Measurements from ENCODE around the gene GLIPR1L1. TPM values are rescaled to one million over a fixed set of nuclear protein-coding genes. Genes with fewer than 3 reads are reported as not detected.

GLIPR1L1 gene
- total RNA-seq, 1 experiment from 2014 or later: not detected

DNA sequence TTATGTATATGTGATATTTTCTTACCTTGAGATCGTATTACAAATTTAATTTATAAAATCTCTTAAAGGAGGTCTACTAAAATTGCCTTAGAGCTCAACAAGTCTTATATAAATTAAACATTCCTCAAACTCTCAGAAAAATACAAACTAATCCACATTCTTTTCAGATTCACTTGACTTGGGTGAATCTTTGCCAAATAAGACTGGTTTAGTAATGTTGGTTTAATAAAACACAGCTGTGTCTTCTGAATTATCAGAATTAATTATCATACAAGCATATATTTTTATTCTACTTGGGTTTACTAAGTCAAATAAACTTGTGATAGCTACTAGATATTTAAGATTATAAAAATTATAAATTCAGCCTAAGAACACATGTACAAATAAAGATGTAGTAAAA is 69.8 kb downstream of the GLIPR1L1 start:
- CTCF ChIA-PET: no interaction called here

GRCh38 chr12:75407683-75408082 is 73.2 kb downstream of the GLIPR1L1 start:
- Histone ChIP-seq H3K4me2 (no peak overlapping the region), H3K36me3 (ENCODE audit: low read depth) (no peaks in the 10 kb centered on the region), H3K27me3 (ENCODE audit: insufficient read depth, low read depth) (no peaks in the 10 kb centered on the region), H3K9me3 (ENCODE audit: insufficient read depth, low read depth) (no peaks in the 10 kb centered on the region), H3K27ac (no peak overlapping the region), H3K4me3 (no peak overlapping the region), H4K20me1 (ENCODE audit: insufficient read depth) (no peaks in the 10 kb centered on the region), H2AFZ (no peak overlapping the region), H3F3A (ENCODE audit: insufficient read depth, low read depth) (no peaks in the 10 kb centered on the region), H3K79me2 (ENCODE audit: low read depth) (no peaks in the 10 kb centered on the region), H3K9me2 (ENCODE audit: insufficient read depth) (no peaks in the 10 kb centered on the region; the same call in 1 of the 2 replicates), H3K4me1 (replicated peaks; ENCODE audit: insufficient read depth) (no peaks in the 10 kb centered on the region)
- ChIA-PET POLR2A (ENCODE audit: unreplicated experiment) (no interaction called here), CTCF (no interaction called here)
- BruUV-seq (replicated peaks): no TSS peak
- intact Hi-C loops (cut with micrococcal nuclease; ENCODE audit: unreplicated experiment): no loop called here
- DNase-seq: no peak
- TF ChIP-seq, protein P1, sequence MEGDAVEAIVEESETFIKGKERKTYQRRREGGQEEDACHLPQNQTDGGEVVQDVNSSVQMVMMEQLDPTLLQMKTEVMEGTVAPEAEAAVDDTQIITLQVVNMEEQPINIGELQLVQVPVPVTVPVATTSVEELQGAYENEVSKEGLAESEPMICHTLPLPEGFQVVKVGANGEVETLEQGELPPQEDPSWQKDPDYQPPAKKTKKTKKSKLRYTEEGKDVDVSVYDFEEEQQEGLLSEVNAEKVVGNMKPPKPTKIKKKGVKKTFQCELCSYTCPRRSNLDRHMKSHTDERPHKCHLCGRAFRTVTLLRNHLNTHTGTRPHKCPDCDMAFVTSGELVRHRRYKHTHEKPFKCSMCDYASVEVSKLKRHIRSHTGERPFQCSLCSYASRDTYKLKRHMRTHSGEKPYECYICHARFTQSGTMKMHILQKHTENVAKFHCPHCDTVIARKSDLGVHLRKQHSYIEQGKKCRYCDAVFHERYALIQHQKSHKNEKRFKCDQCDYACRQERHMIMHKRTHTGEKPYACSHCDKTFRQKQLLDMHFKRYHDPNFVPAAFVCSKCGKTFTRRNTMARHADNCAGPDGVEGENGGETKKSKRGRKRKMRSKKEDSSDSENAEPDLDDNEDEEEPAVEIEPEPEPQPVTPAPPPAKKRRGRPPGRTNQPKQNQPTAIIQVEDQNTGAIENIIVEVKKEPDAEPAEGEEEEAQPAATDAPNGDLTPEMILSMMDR (conservative IDR thresholded peaks at IDR 0.05): no peak
- no peak for TF ChIP-seq EZH2 (IDR thresholded peaks at IDR 0.05; ENCODE audit: low read depth)

More for the DNA sequence above, 69.8 kb downstream of the GLIPR1L1 start:
- no peaks in the 10 kb centered on the region for H3K4me1 ChIP-seq (replicated peaks; ENCODE audit: insufficient read depth)
- no TSS peak for BruUV-seq (replicated peaks)
- H3K9me3 ChIP-seq (ENCODE audit: insufficient read depth, low read depth): no peaks in the 10 kb centered on the region
- 0 out of 2 replicates have a peak, but pooled peaks cover 4% of the 10 kb centered on the region for H3K9me2 ChIP-seq (ENCODE audit: insufficient read depth)
- no peaks in the 10 kb centered on the region for H3K79me2 ChIP-seq (ENCODE audit: low read depth)
- H4K20me1 ChIP-seq (ENCODE audit: insufficient read depth): no peaks in the 10 kb centered on the region
- no peaks in the 10 kb centered on the region for H3F3A ChIP-seq (ENCODE audit: insufficient read depth, low read depth)
- TF ChIP-seq, protein P1 (conservative IDR thresholded peaks at IDR 0.05): no peak
- TF ChIP-seq EZH2 (IDR thresholded peaks at IDR 0.05; ENCODE audit: low read depth): no peak
- intact Hi-C loops (cut with micrococcal nuclease; ENCODE audit: unreplicated experiment): no loop called here
- no peaks in the 10 kb centered on the region for H3K36me3 ChIP-seq (ENCODE audit: low read depth)
- no peak overlapping the region for H2AFZ ChIP-seq
- no peak overlapping the region for H3K4me3 ChIP-seq
- H3K4me2 ChIP-seq: no peak overlapping the region
- no peaks in the 10 kb centered on the region for H3K27me3 ChIP-seq (ENCODE audit: insufficient read depth, low read depth)
- DNase-seq: no peak
- POLR2A ChIA-PET (ENCODE audit: unreplicated experiment): no interaction called here
- H3K27ac ChIP-seq: no peak overlapping the region

DNA sequence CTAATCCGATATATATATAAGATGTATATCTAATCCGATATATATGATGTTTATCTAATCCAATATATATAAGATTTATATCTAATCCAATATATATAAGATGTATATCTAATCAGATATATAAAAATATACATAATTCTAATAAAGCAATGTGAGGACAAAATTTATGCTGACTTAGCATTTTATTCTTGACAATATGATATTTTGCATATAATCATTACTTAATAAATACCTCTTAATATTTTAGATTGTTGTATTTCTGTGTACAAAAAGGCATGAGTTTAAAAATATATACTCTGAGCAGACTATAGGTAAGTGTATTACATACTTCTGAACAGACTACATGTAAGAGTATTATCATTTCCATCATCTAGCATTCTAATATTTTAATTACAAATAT is 75.4 kb downstream of the GLIPR1L1 start:
- Histone ChIP-seq H3K27ac (no peak overlapping the region), H3K4me3 (no peak overlapping the region), H4K20me1 (ENCODE audit: insufficient read depth) (no peaks in the 10 kb centered on the region), H3K79me2 (ENCODE audit: low read depth) (no peaks in the 10 kb centered on the region), H3F3A (ENCODE audit: insufficient read depth, low read depth) (no peaks in the 10 kb centered on the region), H3K27me3 (ENCODE audit: insufficient read depth, low read depth) (no peaks in the 10 kb centered on the region), H3K9me3 (ENCODE audit: insufficient read depth, low read depth) (no peaks in the 10 kb centered on the region), H3K4me2 (no peak overlapping the region), H3K4me1 (replicated peaks; ENCODE audit: insufficient read depth) (no peaks in the 10 kb centered on the region), H3K36me3 (ENCODE audit: low read depth) (no peaks in the 10 kb centered on the region), H2AFZ (no peak overlapping the region), H3K9me2 (ENCODE audit: insufficient read depth) (no peaks in the 10 kb centered on the region; the same call in 1 of the 2 replicates)
- no TSS peak for BruUV-seq (replicated peaks)
- no peak for TF ChIP-seq EZH2 (IDR thresholded peaks at IDR 0.05; ENCODE audit: low read depth)
- TF ChIP-seq, protein P1 (conservative IDR thresholded peaks at IDR 0.05): no peak
- DNase-seq: no peak
- POLR2A ChIA-PET (ENCODE audit: unreplicated experiment): no interaction called here
- intact Hi-C loops (cut with micrococcal nuclease; ENCODE audit: unreplicated experiment): no loop called here
- CTCF ChIA-PET: interaction anchor here (0.6 kb wide), 1 partner anchor 88 kb away, joined by 4 read pairs; no protein-coding TSS in a partner anchor
